ENCODE measurements around the gene USP6NL.

USP6NL gene

GRCh38 chr10:11586170-11586569, 25.3 kb downstream of the USP6NL start:
- H3K36me3 ChIP-seq = no peaks in the 10 kb centered on the region
- TF ChIP-seq CTCF (IDR thresholded peaks at IDR 0.05; ENCODE audit: low read depth, low read length) = no peak
- no peaks in the 10 kb centered on the region for H3K27me3 ChIP-seq
- H3K4me1 ChIP-seq = no peaks in the 10 kb centered on the region
- DNase-seq = no peak
- no peak overlapping the region for H3K4me3 ChIP-seq (ENCODE audit: low read depth, low read length)
- no peaks in the 10 kb centered on the region; the same call in 1 of the 2 replicates for H3K9me3 ChIP-seq

GRCh38 chr10:11581213-11581612, 30.2 kb downstream of the USP6NL start:
- DNase-seq = no peak
- no peaks in the 10 kb centered on the region for H3K4me1 ChIP-seq
- H3K27me3 ChIP-seq = no peaks in the 10 kb centered on the region
- no peaks in the 10 kb centered on the region for H3K36me3 ChIP-seq
- H3K4me3 ChIP-seq (ENCODE audit: low read depth, low read length) = no peak overlapping the region
- H3K9me3 ChIP-seq = no peaks in the 10 kb centered on the region; the same call in 1 of the 2 replicates
- TF ChIP-seq CTCF (IDR thresholded peaks at IDR 0.05; ENCODE audit: low read depth, low read length) = no peak

- Histone ChIP-seq H3K4me3 (ENCODE audit: low read depth, low read length) (no peak overlapping the region), H3K4me1 (no peaks in the 10 kb centered on the region), H3K9me3 (no peaks in the 10 kb centered on the region), H3K36me3 (no peaks in the 10 kb centered on the region), H3K27me3 (no peaks in the 10 kb centered on the region)
- no peak for TF ChIP-seq CTCF (IDR thresholded peaks at IDR 0.05; ENCODE audit: low read depth, low read length)
- no peak for DNase-seq
Observed at GRCh38 chr10:11579885-11580284, 31.6 kb downstream of the USP6NL start.

- Histone ChIP-seq H3K9me3 (no peaks in the 10 kb centered on the region), H3K27me3 (no peaks in the 10 kb centered on the region), H3K4me3 (ENCODE audit: low read depth, low read length) (no peak overlapping the region), H3K36me3 (no peaks in the 10 kb centered on the region), H3K4me1 (no peaks in the 10 kb centered on the region)
- no peak for DNase-seq
- no peak for TF ChIP-seq CTCF (IDR thresholded peaks at IDR 0.05; ENCODE audit: low read depth, low read length)
Observed at GRCh38 chr10:11578802-11579255, 32.6 kb downstream of the USP6NL start.

- H3K36me3 ChIP-seq = no peaks in the 10 kb centered on the region
- H3K27me3 ChIP-seq = no peaks in the 10 kb centered on the region
- TF ChIP-seq CTCF (IDR thresholded peaks at IDR 0.05; ENCODE audit: low read depth, low read length) = no peak
- DNase-seq = no peak
- no peaks in the 10 kb centered on the region for H3K9me3 ChIP-seq
- H3K4me1 ChIP-seq = 0 out of 2 replicates have a peak, but pooled peaks cover 4% of the 10 kb centered on the region
- H3K4me3 ChIP-seq (ENCODE audit: low read depth, low read length) = no peak overlapping the region
Observed at GRCh38 chr10:11576092-11576809, 35.2 kb downstream of the USP6NL start.

DNA sequence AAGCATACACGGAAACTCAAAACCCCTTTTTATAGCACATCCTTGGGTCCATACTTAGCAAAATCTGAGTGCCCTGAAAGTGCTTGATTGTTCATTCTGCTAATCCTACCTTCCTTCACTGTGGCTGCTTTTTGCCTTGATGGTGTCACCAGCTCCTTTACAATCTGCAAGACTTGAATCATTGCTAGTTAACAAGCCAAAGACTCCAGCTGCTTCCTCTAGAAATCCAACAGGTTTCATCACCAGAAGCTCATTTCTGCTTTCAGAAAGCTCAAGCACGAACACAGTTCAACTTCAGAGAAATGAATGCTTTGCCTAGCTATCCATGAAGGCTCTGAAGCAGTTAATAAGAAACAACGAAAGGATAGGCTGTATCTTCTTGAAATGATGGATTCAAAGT, 38.0 kb downstream of the USP6NL start:
- TF ChIP-seq CTCF (IDR thresholded peaks at IDR 0.05; ENCODE audit: low read depth, low read length) = no peak
- no peak overlapping the region for H3K4me3 ChIP-seq (ENCODE audit: low read depth, low read length)
- no peak for DNase-seq

More for the DNA sequence above, 38.0 kb downstream of the USP6NL start:
- H3K9me3 ChIP-seq = no peaks in the 10 kb centered on the region
- H3K4me1 ChIP-seq = 0 out of 2 replicates have a peak, but pooled peaks cover 4% of the 10 kb centered on the region
- H3K36me3 ChIP-seq = no peaks in the 10 kb centered on the region
- no peaks in the 10 kb centered on the region for H3K27me3 ChIP-seq

Data from BE2C (cell line).